ENCODE data around the gene NUDT12.

The NUDT12 gene
- long read RNA-seq, donor 1, partial matches to known transcripts, result 0 of 4 reads
- long read RNA-seq, donor 1, other reads (novel, unspliced or antisense), result 0 of 4 reads
- long read RNA-seq, donor 2, partial matches to known transcripts, result 0 of 1 reads
- long read RNA-seq, donor 2, other reads (novel, unspliced or antisense), result 0 of 1 reads
- long read RNA-seq, donor 3, partial matches to known transcripts, result 0 of 1 reads
- long read RNA-seq, donor 3, other reads (novel, unspliced or antisense), result 0 of 1 reads
- long read RNA-seq, donor 4, partial matches to known transcripts, result 0 of 1 reads
- long read RNA-seq, donor 4, other reads (novel, unspliced or antisense), result 0 of 1 reads
- long read RNA-seq, donor 5, transcript NUDT12-201 (7 exons, 3,492 nt), result major isoform, 5 of 7 reads
- long read RNA-seq, donor 5, partial matches to known transcripts, result 0 of 7 reads
- long read RNA-seq, donor 5, other reads (novel, unspliced or antisense), result 0 of 7 reads
- long read RNA-seq, donor 6, transcript NUDT12-201 (7 exons, 3,492 nt), result major isoform, 5 of 6 reads
- long read RNA-seq, donor 6, partial matches to known transcripts, result 0 of 6 reads
- long read RNA-seq, donor 6, other reads (novel, unspliced or antisense), result 0 of 6 reads
- long read RNA-seq, donor 7, partial matches to known transcripts, result 0 of 3 reads
- long read RNA-seq, donor 7, other reads (novel, unspliced or antisense), result 0 of 3 reads
- long read RNA-seq, donor 8, partial matches to known transcripts, result 0 of 2 reads
- long read RNA-seq, donor 8, other reads (novel, unspliced or antisense), result 0 of 2 reads

- DNase-seq, result peak; percentile 95
Measured at GRCh38 chr5:103562453-103563157, at the start of gene NUDT12. Gene NUDT12, minus strand, starts transcription at chr5:103562789. Its CDS starts 2,541 bp downstream, at chr5:103560248.

- no peak for DNase-seq
Measured at GRCh38 chr5:103607346-103607745, 44.8 kb upstream of the NUDT12 start.

GRCh38 chr5:103605277-103605676, 42.7 kb upstream of the NUDT12 start:
- no peak for DNase-seq

- DNase-seq, result no peak
Measured at GRCh38 chr5:103602438-103602837, 39.8 kb upstream of the NUDT12 start.

GRCh38 chr5:103601314-103601713, 38.7 kb upstream of the NUDT12 start:
- no peak for DNase-seq

- DNase-seq, result no peak
Measured at GRCh38 chr5:103600086-103600485, 37.5 kb upstream of the NUDT12 start.

- DNase-seq, result no peak
Measured at GRCh38 chr5:103598997-103599566, 36.5 kb upstream of the NUDT12 start.

GRCh38 chr5:103590221-103590620, 27.6 kb upstream of the NUDT12 start:
- no peak for DNase-seq

- no peak for DNase-seq
Measured at GRCh38 chr5:103589776-103590175, 27.2 kb upstream of the NUDT12 start.

GRCh38 chr5:103589357-103589756, 26.8 kb upstream of the NUDT12 start:
- DNase-seq, result no peak

- no peak for DNase-seq
Measured at GRCh38 chr5:103587185-103587748, 24.7 kb upstream of the NUDT12 start.

GRCh38 chr5:103582364-103582763, 19.8 kb upstream of the NUDT12 start:
- no peak for DNase-seq

GRCh38 chr5:103573411-103573810, 10.8 kb upstream of the NUDT12 start:
- DNase-seq, result no peak

- peak; percentile 15 for DNase-seq
Measured at GRCh38 chr5:103572454-103572853, 9.9 kb upstream of the NUDT12 start.

- DNase-seq, result no peak
Measured at GRCh38 chr5:103571730-103572129, 9.1 kb upstream of the NUDT12 start.

- DNase-seq, result no peak
Measured at GRCh38 chr5:103569313-103570060, 6.9 kb upstream of the NUDT12 start.

GRCh38 chr5:103565719-103566118, 3.1 kb upstream of the NUDT12 start:
- DNase-seq, result no peak

GRCh38 chr5:103561685-103562452, 720 bp downstream of the NUDT12 start:
- no peak for DNase-seq

GRCh38 chr5:103560826-103561225, 1.8 kb downstream of the NUDT12 start:
- no peak for DNase-seq

- DNase-seq, result no peak
Measured at GRCh38 chr5:103546858-103547257, 15.7 kb downstream of the NUDT12 start.

- no peak for DNase-seq
Measured at GRCh38 chr5:103542441-103542840, 20.1 kb downstream of the NUDT12 start.
